GM19397 (cell line): ENCODE measurements around the gene LAMB3.

Experiments used
- ATAC-seq: cut with Tn5 transposase; IDR thresholded peaks from one replicate; pipeline ENCODE4 v1.9.1; 2021; ENCODE audit warnings: mild to moderate bottlenecking, moderate library complexity; ENCODE audit not compliant: unreplicated experiment

The LAMB3 gene

DNA sequence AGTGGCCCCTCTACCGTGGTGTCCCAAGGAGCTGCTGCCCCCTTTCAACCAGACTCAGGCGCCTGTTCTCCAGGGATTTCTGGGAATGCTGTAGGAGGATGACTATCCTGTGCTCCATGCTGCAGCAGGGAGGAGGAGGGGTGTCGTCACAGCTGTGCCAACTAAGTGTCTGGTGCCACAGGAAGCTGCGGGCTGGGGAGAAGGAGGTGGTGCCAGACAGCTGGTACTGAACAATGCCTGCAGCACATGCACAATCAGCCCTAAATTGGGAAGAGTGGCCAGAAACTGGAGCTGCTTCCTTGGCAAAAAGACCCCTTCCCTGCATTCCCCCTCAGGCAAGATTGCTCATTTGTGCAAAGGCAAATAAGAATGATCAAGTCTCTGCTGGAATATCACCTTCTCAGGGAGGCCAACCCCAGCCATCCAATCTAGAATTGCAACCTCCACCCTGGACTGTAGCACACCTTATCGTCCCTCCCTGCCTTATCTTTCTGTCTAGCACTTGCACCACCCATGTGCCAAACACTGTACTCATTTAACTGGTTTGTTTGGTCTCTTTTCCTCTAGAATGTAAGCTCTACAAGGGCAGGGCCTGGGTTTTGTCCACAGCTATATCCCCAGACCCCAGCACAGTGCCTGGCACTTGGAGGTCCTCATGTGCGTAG lies 33.3 kb downstream of the LAMB3 start:
- ATAC-seq = no peak

DNA sequence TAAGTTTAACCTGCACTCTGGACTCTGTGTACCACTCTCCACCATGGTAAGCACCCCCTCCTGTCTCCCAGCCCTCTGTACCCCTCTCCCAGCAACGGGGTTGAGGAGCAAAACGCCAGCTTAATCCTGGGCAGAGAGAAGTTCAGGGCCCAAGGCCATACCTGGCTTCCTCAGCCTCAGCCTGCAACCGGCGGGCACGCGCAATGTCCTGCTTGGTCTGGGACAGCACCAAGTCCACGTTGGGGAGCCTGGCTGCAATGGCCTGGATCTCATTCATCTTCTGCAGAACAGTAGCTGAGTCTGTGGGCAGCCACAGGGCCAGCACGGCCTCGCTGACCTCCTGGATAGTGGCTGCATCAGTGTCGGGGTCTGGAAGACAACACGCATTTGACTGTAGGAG lies 33.9 kb downstream of the LAMB3 start:
- no peak for ATAC-seq

DNA sequence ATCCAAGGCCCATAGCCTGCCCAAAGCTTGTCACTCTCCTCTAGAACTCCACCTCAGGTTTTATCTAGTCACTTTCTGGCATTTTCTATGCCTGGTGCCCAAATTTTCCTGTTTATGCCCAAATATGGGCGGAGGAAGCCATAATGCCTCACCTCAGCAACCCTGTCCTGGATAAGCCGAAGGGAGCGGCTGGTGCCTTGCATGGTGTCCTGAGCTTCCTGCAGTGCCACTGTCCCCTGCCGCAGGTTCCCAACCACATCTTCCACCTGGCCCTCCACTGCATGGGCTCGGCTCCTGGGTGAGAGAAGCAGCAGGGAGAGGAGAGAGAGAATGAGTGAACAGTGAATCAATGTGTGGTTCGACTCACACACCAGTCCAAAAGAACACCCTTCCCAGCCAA lies 34.5 kb downstream of the LAMB3 start:
- ATAC-seq = no peak

DNA sequence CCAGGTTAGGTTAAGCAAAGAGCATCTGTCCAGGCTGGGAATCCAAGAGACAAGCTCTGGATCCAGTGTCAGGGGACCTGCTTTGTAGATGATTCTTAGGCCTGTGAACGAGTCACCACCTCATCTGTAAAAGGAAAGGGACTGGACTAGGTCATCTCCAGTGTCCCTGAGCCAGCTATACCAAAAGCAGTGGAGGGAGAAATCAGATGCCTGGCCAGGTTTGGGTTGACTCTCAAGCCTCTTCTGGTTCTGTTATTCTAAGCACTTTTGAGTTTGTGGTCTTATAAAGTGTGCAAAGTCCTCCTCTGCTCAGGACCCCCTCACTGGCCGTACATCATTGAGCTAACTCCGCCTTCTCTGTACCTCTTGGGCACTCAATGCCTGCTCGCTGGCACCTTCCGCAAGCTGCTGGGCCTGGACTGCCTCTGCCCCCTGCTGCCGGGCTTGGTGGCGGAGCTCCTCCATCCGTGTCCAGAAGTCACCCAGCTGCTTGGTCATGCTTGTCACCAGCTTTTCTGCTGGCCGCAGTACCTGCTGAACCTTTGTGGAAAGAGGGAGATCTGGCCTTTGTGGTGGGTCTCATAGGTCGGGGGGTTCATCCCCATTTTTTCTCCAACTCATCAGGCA lies 35.1 kb downstream of the LAMB3 start:
- no peak for ATAC-seq

DNA sequence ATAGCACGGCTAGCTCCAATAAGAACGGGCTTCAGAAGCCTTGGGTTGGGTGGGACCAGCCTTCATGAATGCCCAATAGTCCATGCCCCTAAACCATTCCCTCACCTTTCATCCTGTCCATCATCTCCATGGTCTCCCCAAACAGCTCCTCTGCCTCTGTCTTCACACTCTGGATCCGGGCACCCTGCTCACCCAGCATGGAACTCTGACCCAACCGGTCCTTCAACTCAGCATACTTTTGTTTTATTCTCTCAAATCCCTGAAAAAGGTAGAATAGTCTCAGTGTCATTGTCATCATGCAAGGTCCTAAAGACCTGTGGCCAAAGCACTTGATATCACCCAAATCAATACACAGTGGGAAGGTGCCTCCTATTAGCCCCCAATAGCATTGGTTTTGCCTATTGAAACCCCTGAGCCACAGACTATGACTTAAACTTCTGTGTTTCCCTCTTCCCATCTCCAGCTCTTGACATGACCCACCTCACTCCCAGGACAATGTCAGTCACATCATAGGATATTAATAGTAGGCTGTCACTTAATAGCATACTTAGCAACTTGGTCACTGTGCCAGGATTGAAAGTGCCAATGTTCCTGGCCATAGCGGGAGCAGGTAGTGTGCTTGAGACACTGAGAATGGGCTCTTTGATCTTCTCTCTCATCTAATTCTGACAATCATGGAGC lies 35.7 kb downstream of the LAMB3 start:
- ATAC-seq = no peak

DNA sequence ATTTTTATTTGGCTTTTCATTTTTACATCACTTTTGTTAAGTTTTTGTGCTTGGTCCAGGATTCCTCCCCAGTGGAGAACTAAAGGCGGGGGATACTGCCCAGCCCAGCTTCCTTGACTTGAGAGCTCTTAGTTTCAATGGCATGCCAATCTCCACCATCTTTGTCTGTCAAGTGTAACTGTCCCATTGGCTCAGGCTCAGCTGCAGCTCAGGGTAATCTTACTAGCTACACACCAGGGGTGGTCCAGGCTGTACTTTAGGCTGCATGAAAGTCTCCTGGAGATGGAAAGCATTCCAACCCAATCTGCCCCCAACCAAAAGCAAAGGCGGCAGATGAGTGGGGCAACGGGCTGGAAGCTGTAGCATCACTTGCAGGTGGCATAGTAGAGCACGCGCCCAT lies 37.3 kb downstream of the LAMB3 start:
- ATAC-seq = no peak

DNA sequence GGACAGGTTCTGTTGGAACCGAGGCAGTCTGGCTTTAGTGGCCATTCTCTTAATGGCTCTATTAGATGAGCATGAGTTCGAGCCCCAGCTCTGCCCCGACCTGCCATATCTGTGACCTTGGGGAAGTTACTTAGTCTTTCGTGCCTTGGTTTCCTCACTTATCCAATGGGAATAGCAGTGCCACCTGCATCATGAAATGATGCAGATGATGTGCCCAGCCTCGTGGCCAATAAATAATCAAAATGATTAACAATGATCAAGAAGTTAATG lies 38.1 kb downstream of the LAMB3 start:
- no peak for ATAC-seq

DNA sequence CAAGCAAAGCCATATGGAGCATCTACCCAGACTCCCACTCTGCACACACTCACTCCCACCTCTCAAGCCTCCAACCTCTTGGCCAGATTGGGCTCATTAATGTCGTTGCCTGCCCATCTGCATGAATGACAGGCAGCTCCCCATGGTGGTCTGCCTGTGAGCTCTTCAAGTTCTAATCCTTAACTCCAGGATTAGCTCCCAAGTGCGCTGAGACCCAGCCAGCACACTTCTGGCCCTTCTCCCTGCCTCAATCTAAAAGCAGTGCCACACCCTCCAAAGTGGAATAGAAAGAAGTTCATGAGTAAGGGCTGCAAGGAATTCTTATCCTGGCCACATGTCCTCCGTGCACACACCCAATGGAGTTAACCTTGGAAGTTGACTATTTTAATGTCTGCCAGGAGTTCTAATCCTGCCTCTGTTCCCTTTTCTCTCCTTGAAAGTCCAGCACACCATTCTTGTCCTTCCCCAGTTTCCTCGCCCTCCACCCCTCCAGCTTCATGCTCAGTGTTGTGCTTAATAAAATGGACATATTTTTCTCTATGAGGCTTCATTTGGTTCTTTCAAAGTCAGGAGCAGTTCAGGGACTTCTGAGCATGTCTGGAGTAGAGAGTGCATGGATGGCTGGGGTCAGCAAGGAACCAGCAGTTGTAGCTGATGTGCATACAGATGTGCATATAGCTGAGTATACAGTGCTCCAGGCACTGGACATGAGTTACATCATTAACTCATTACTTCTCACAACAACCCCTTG lies 38.6 kb downstream of the LAMB3 start:
- no peak for ATAC-seq

DNA sequence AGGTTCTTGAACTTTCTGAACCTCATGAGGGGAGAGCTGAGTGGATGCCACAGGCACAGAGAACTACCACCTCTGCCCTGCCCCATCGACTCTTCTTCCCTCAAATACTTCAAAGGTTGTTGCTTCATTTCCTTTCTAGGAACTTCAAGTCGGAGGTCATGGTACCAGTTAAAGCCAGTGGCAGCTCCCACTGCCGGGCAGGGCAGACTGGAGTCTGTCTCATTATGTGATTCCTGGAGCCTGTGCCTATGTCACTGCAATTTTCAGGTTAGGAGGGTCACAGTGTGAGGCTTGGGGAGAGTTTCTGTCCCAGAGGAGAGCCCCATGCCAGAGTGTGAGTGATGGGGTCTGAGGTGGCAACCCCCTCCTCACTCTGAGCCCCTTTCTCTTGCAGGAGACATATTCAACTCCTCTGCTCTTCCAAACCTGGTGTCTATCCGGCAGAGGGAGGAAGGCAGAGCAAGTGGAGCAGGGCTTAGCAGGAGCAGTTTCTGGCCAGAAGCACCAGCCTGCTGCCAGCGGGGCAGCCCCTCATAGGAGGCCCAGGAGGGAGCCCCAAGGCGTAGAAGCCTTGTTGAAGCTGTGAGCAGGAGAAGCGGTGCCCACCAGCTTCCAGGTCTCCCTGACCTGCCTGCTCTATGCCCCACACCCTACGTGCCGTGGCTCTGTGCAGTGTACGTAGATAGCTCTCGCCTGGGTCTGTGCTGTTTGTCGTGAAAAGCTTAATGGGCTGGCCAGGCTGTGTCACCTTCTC lies 39.4 kb downstream of the LAMB3 start:
- no peak for ATAC-seq

DNA sequence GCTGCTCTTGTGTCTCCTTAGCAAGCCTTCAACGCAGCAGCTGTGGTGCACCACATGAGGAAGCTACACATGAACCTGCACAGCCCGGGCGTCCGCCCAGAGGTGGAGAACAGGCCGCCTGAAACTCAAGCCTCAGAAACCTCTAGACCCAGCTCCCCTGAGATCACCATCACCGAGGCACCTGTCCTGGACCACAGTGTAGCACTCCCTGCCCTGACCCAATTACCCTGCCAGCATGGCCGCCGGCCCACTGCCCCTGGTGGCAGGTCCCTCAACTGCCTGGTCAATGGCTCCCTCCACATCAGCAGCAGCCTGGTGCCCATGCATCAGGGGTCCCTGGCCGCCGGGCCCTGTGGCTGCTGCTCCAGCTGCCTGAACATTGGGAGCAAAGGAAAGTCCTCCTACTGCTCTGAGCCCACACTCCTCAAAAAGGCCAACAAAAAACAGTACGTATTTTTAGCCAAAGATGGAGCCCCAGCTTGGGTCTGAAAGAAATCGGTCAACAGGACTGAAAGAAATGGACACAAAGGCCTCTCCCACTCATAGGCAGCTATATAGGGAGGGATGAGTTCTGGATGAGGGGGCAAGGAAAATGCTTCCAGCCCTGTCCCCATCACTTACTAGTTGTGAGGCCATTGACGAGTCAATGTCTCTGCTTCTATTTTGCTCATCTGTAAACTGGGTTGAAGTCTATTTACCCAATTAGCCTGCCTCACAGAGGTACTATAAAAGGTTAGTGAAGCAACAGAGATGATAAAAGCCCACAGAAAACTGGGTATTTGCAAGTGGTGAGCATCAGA lies 40.3 kb downstream of the LAMB3 start:
- ATAC-seq = no peak

DNA sequence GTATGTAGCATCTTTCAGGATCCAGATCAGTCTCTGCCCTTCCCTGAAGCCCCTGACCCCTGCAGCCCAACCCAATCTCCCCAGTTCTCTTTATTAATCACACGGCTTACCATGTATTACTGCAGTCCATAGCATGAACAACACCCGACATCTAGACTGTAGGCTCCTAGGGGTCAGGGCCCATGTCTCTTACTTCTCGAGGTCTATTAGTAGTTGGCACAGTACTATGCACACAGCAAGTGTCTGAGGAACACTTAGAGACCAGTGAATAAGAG lies 41.7 kb downstream of the LAMB3 start:
- no peak for ATAC-seq

DNA sequence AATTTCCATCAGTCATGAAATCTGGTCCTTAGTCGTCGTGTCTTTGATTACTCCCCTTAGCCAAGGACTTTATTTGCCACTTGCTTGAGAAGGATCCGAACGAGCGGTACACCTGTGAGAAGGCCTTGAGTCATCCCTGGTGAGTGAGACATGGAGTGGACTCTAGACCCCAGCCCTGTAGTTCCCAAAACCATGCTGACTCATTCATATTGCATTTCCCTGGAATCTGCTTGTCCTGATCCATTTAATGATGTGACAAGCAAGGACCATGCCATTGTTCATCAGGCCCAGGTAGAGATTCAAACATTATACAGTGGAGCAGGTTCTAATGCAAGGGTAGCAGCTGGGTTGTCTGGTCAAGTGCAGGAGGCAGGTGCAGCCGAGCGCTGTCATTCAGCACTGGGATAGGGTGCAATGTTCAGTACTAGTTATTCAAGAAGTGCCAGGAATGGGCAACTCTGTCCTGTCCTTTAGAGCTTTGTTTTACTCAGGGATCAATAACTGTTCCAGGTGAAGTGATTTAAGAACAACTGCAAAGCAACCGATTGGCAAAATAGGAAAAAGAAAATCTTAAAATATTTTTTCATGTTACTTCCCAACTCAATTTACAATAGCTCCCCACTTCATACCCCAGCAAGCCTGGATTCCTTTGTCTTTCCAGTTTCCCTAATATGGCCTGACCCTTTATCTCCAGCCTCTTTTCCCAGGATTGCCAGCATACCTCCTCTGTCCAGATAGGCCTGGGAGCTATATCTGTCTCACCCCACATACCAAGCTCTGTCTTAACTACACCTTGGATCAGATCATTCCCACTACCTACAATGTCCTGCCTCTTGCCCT lies 42.2 kb downstream of the LAMB3 start:
- no peak for ATAC-seq

DNA sequence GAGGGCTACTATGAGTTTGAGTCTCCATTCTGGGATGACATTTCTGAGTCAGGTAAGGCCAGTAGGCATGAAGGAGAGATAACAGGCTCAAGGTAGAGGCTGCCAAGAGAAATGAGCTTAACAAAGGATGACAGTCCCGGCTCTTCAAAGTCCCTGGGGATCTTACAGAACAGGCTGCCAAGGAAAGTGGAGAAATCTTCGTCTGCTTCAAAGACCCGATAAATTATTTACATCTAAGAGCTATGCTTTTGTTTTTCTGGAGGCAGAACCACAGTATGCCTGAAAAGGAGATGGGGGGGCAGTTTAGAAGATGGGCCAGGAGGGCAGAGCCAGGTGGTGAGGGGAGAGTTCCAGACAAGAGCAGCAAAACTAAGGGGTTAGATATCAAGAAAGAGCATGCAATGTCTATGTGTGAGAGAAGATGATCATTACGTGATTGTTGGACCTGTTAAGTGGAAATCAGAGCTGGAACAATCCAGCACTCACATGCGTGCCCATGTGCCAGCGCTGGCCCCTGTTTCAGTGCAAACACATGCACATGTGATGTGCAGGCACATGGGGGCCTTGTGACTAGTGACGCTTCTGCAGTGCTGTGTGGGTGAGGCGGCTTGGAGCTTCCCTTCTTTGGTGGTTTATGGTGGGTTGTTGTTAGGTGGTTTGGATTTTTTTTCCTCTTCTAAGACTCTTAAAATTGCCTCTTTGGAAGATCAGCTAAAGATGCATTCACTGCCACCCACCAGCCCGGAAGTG lies 43.0 kb downstream of the LAMB3 start:
- ATAC-seq = no peak

DNA sequence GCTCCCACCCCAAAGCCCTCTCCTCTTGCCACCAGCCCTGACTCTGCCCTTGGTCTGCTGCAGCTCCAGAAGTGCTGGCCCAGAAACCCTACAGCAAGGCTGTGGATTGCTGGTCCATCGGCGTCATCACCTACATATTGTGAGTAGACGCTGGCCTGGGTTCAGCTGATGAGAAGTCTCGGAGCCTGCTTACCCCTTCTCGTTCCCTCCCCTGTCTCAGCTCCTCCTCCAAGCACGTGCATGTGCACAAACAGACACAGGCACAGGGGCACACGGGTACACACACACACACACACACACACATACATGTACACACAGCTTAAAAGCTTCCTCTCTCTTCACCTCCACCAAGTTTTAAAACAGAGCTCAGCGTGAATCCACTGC lies 44.4 kb downstream of the LAMB3 start:
- peak; percentile 17 for ATAC-seq

DNA sequence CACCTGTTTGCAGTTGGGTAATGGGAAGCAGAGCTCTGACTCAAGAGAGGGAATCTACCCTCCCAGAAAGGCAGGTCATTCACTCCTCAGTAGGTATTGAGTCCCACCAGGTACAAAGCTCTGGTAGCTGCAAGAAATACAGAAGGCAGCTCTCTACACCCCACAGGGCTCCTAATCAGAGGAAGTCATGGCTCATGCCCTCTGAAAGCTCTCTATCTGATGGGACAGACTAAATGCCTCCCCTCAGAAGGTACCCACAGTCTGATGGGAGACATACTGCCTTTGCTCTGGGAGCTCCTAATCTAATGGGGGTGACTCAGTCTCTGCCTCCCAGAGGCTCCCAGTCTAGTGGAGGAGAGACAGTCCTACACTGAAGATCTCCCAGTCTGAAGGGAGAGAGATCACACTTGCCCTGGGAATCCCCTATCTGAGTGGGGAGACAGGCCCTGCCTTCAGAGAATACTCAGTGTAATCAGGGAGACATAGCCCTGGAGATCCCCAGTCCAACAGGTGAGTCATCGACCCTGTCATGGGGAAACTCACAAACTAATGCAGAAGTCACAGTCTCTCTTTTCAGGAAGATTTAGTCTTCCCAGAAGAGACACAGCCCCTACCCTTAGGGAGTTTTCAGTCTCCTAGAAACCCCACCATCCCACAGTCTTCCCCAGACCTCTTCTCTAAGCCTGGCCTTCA lies 45.0 kb downstream of the LAMB3 start:
- peak; percentile 83 for ATAC-seq

DNA sequence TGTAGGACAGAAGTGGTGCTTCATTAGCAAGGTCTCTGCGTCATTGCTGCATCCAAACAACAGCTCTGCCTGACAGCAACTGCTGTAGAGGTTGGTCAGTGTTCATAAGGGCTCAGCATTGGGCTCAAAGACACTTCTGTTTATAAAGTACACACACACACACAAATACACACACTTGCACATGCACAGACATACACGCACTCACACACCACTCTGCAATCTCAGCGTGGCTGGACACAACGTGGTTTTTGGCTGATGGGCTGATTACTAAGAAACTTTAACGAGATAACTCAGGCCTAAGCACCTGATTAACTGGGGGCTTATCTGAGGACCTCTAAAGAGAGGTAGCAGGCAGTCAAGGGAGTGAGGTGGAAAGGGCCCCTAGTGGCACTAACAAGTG lies 48.3 kb downstream of the LAMB3 start:
- ATAC-seq = no peak

DNA sequence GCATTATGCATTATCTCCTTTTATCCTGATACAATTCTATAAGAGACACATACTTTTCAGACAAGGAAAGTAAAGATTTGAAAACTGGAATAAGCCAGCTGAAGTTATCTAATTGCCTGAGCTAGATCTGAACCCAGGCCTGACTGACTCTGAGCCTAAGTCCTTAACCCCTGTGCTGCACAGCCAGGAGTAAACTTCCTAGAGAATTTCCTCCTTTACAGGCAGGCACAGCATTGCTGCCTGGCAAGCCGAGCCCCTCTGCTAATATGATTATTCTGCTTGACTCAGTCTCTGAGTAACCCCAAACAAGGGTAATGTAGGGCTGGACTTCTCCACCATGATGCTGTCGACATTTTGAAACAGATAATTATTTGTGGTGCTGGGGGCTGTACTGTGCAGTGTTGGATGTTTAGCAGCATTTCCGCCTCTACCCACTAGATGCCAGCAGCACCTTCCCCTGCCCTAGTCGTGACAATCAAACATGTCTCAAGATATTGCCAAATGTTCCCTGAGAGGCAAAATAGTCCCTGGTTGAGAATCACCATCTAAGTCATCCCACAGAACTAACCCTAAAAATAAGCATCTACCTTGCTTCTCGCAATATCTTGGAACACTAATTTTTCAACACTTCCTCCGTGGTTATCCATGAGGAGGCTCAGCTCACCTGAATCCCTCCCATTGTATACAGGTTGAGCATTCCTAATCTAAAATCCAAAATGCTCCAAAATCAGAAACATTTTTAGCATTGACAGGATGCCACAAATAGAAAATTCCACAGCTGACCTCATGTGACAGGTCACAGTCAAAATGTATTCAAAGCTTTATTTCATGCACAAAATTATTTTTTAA lies 50.2 kb downstream of the LAMB3 start:
- no peak for ATAC-seq

DNA sequence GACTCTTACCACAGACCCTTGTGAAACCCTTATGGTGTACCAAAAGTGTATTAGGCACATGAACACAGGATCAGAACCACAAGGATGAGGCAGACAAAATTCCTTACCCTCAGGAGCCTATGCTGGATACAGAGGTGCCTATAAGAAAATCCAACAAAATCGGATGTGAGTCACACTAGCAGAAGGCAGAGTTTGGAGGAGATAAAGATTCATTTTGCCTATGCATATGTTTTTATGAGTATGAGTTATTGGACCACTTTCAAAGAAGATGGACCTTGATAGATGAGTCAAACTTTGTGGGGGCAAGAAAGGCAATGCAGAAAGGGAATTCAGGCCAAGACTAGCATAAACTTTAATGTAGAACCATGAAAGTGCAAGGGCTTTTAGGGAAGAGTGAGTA lies 51.7 kb downstream of the LAMB3 start:
- no peak for ATAC-seq
